WTC11 (cell line): Measurements from ENCODE around the gene TSHZ1.

Source experiments
- CREB1 ChIP-seq: sonication (generic); formaldehyde crosslinking; IDR thresholded peaks from 2 replicates; pipeline ENCODE4 v1.8.0; 2023; ENCODE audit warnings: mild to moderate bottlenecking, missing genetic modification reagents
- CTCF ChIP-seq: fragments of 200-600 bp; IDR thresholded peaks from 2 replicates; pipeline ENCODE4 v1.8.0; 2022; ENCODE audit warnings: antibody characterized with exemption
- GABPB1 ChIP-seq: sonication (generic); formaldehyde crosslinking; IDR thresholded peaks from 2 replicates; pipeline ENCODE4 v1.8.1; 2023; ENCODE audit warnings: mild to moderate bottlenecking, missing genetic modification reagents
- KAT7 ChIP-seq: sonication (generic); formaldehyde crosslinking; IDR thresholded peaks from 2 replicates; pipeline ENCODE4 v1.8.1; 2023; ENCODE audit warnings: missing genetic modification reagents, mild to moderate bottlenecking, borderline replicate concordance
- NFYB ChIP-seq: sonication (generic); formaldehyde crosslinking; conservative IDR thresholded peaks from 2 replicates; pipeline ENCODE4 v1.8.0; 2022; ENCODE audit warnings: low read depth, missing genetic modification reagents
- SMAD4 ChIP-seq: sonication (generic); formaldehyde crosslinking; IDR thresholded peaks from 2 replicates; pipeline ENCODE4 v1.8.0; 2022; ENCODE audit warnings: mild to moderate bottlenecking, missing genetic modification reagents
- SP1 ChIP-seq: sonication (generic); formaldehyde crosslinking; conservative IDR thresholded peaks from 2 replicates; pipeline ENCODE4 v1.8.1; 2022; ENCODE audit warnings: missing genetic modification reagents
- TF ChIP-seq, protein P1 (sequence below): sonication (generic); formaldehyde crosslinking; IDR thresholded peaks from 2 replicates; pipeline ENCODE4 v1.8.1; 2022; ENCODE audit warnings: low read depth, mild to moderate bottlenecking, moderate library complexity, missing genetic modification reagents, borderline replicate concordance
- TF ChIP-seq, protein P2 (sequence below): sonication (generic); formaldehyde crosslinking; IDR thresholded peaks from 2 replicates; pipeline ENCODE4 v1.8.1; 2023; ENCODE audit warnings: mild to moderate bottlenecking, moderate library complexity, missing genetic modification reagents
- TF ChIP-seq, protein P3 (sequence below): sonication (generic); formaldehyde crosslinking; conservative IDR thresholded peaks from 2 replicates; pipeline ENCODE4 v1.8.1; 2023; ENCODE audit warnings: mild to moderate bottlenecking, low read depth, missing genetic modification reagents, moderate library complexity
- TF ChIP-seq, protein P4 (sequence below): sonication (generic); formaldehyde crosslinking; IDR thresholded peaks from 2 replicates; pipeline ENCODE4 v1.8.0; 2023; ENCODE audit warnings: mild to moderate bottlenecking, missing genetic modification reagents

GRCh38 chr18:75210274-75211001 lies at the start of gene TSHZ1:
- TF ChIP-seq, protein P1, sequence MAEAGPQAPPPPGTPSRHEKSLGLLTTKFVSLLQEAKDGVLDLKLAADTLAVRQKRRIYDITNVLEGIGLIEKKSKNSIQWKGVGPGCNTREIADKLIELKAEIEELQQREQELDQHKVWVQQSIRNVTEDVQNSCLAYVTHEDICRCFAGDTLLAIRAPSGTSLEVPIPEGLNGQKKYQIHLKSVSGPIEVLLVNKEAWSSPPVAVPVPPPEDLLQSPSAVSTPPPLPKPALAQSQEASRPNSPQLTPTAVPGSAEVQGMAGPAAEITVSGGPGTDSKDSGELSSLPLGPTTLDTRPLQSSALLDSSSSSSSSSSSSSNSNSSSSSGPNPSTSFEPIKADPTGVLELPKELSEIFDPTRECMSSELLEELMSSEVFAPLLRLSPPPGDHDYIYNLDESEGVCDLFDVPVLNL (CRISPR knock-in tag), result no peak
- TF ChIP-seq KAT7 (CRISPR knock-in tag) (no peak), SP1 (CRISPR knock-in tag) (no peak), SMAD4 (CRISPR knock-in tag) (no peak), CTCF (no peak), GABPB1 (CRISPR knock-in tag) (no peak), CREB1 (CRISPR knock-in tag) (no peak), NFYB (CRISPR knock-in tag) (no peak)
- TF ChIP-seq, protein P2, sequence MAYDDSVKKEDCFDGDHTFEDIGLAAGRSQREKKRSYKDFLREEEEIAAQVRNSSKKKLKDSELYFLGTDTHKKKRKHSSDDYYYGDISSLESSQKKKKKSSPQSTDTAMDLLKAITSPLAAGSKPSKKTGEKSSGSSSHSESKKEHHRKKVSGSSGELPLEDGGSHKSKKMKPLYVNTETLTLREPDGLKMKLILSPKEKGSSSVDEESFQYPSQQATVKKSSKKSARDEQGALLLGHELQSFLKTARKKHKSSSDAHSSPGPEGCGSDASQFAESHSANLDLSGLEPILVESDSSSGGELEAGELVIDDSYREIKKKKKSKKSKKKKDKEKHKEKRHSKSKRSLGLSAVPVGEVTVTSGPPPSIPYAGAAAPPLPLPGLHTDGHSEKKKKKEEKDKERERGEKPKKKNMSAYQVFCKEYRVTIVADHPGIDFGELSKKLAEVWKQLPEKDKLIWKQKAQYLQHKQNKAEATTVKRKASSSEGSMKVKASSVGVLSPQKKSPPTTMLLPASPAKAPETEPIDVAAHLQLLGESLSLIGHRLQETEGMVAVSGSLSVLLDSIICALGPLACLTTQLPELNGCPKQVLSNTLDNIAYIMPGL (CRISPR knock-in tag), result no peak
- TF ChIP-seq, protein P3, sequence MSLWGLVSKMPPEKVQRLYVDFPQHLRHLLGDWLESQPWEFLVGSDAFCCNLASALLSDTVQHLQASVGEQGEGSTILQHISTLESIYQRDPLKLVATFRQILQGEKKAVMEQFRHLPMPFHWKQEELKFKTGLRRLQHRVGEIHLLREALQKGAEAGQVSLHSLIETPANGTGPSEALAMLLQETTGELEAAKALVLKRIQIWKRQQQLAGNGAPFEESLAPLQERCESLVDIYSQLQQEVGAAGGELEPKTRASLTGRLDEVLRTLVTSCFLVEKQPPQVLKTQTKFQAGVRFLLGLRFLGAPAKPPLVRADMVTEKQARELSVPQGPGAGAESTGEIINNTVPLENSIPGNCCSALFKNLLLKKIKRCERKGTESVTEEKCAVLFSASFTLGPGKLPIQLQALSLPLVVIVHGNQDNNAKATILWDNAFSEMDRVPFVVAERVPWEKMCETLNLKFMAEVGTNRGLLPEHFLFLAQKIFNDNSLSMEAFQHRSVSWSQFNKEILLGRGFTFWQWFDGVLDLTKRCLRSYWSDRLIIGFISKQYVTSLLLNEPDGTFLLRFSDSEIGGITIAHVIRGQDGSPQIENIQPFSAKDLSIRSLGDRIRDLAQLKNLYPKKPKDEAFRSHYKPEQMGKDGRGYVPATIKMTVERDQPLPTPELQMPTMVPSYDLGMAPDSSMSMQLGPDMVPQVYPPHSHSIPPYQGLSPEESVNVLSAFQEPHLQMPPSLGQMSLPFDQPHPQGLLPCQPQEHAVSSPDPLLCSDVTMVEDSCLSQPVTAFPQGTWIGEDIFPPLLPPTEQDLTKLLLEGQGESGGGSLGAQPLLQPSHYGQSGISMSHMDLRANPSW (CRISPR knock-in tag), result no peak
- TF ChIP-seq, protein P4, sequence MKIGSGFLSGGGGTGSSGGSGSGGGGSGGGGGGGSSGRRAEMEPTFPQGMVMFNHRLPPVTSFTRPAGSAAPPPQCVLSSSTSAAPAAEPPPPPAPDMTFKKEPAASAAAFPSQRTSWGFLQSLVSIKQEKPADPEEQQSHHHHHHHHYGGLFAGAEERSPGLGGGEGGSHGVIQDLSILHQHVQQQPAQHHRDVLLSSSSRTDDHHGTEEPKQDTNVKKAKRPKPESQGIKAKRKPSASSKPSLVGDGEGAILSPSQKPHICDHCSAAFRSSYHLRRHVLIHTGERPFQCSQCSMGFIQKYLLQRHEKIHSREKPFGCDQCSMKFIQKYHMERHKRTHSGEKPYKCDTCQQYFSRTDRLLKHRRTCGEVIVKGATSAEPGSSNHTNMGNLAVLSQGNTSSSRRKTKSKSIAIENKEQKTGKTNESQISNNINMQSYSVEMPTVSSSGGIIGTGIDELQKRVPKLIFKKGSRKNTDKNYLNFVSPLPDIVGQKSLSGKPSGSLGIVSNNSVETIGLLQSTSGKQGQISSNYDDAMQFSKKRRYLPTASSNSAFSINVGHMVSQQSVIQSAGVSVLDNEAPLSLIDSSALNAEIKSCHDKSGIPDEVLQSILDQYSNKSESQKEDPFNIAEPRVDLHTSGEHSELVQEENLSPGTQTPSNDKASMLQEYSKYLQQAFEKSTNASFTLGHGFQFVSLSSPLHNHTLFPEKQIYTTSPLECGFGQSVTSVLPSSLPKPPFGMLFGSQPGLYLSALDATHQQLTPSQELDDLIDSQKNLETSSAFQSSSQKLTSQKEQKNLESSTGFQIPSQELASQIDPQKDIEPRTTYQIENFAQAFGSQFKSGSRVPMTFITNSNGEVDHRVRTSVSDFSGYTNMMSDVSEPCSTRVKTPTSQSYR (CRISPR knock-in tag), result no peak
